Activated CD4-positive, CD25-positive, alpha-beta regulatory T cell treated with anti-CD3 and anti-CD28 coated beads, Interleukin-2, amount 50 U/mL, for 72 hours (primary cell): ENCODE measurements around the gene WASL.
"Not testable (repeated sequence)": the region's sequence is repeated elsewhere in the genome, so short reads cannot be mapped to it uniquely, and the experiment has no call there.

Experiments
- DNase-seq: peaks from one replicate; pipeline ENCODE4 v3.0.0; 2021

The WASL gene

DNA sequence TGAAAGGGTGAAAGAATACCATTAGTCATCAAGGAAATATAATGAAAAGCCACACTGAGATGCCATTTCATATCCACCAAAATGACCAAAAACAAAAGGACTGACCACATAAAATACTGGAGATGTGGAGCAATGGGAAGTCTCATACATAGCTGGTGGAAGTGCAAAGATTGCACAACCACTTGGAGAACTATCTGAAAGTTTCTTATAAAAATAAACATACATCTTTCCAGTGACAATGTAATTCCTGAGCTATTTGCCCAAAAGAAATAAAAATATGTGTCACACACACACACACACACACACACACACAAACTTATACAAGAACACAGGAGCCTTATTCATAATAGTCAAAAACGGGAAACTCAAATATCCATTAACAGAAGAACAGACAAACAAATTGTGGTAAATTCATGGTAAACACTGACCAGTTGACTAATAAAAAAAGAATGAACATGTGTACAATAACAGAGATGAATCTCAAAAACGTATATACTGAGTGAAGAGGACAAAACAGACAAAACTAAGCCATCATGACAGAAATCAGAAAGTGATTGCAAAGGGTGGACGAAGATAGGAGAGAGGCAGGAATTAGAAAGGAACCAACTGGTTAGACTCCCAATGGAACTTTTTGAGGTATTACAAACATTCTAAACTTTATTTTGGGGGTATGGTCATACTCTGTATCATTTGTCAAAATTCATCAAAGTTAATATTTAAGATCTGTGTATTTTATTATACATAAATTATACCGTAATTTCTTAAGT is 21.5 kb downstream of the WASL start:
- no peak for DNase-seq

DNA sequence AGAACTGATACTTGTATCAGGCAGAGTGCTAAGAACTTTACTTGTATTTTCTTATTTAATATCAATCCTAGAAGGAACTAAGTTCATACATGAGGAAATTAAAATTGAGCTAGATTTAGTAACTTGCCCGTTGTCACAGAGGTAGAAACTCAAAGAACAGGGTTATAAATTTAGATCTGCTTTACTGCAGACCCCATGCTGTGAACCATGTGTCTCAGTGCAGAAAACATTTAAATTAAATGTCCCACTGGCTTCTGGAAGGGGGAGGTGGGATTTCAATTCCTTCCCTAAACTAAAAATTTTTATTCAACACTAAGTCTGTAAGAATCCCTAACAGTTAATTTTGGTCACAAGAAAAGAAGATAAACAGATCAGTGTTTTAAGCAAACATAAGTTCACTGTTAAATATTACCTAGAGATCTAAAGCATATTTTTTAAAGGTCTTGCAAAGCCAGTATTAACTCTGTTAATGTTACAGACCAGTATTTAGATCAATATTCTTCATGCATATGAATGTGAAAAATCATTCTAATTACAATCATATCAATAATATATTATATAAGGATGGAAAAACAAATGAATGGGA is 23.1 kb downstream of the WASL start:
- DNase-seq, result no peak

- no peak for DNase-seq
These were observed 24.0 kb downstream of the WASL start for GRCh38 chr7:123724817-123725253.

DNA sequence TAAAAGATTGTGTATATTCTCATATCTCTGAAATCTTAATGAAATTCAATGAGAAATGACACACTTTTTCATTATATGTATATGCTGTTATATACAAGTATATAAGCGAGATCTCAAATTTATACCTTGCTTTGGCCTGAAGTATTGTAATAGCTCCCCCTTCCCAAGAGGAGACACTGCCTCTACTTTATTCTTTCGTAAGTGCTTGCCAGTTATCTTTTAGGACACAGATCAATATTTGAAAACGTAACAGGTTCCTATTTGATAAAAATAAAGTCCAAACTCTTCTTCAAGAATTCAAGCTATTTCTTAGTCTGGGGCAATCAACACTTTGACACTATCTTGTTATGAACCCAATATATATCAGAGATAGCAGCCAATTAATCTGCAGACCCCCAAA is 24.9 kb downstream of the WASL start:
- DNase-seq, result no peak

- DNase-seq, result not testable (repeated sequence)
These were observed 28.3 kb downstream of the WASL start for GRCh38 chr7:123720527-123720926.

GRCh38 chr7:123719197-123719721 is 29.5 kb downstream of the WASL start:
- no peak for DNase-seq

DNA sequence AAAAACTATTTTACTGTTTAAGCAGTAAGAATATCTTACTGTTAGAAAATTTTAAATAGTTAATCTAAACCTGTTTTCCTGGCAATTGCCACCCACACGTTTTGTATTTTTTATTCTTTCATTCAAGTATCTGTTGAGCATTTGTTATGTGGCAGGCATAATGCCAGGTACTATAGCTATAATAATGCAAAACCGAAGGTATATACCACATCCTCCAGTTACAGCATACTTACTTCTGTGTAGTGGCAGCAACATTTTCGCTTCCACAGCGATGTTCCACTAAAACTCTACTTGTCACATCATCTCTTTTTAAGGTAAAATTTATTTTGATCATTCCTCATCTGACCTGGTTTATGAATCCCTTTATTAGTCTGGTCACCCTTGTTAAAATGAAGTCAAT is 30.0 kb downstream of the WASL start:
- DNase-seq, result no peak

DNA sequence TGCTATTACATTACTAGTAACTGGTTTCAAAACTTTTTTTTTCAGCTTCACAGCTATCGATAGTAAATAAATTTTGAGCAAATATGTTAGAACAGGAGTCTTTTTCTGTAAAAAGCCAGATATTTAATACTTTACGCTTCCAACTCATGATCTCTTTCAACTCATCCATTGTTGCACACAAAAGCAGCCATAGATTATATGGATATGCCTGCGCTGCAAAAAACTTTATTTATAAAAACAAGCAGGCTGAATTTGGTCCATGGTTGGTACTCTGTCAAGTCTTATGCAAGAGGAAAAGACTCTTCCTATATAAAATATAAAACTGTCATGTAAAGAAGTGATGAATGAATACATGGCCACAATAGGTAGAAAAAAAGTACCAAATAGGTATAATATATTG is 31.1 kb downstream of the WASL start:
- no peak for DNase-seq

GRCh38 chr7:123716877-123717276 is 31.9 kb downstream of the WASL start:
- DNase-seq, result no peak

DNA sequence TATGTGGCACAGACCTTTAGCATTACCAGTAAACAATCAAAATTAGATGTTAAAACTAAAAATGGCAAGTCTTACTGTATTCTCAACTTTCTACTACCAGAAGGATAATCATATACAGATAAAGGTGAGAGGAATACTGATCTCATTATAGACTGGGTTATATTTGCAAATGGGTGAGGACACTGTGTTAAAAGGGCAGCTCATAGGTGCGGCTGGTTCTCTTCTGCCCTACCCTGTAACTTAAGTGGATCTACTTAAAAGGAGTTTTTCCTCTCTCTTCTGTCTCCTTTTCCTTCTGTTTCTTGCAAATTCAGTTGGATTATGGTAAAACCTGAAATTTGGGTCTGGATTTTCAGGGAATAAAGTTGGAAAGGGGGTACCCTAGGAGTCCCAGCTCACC is 33.0 kb downstream of the WASL start:
- no peak for DNase-seq

- DNase-seq, result no peak
These were observed 33.6 kb downstream of the WASL start for GRCh38 chr7:123715198-123715597.

DNA sequence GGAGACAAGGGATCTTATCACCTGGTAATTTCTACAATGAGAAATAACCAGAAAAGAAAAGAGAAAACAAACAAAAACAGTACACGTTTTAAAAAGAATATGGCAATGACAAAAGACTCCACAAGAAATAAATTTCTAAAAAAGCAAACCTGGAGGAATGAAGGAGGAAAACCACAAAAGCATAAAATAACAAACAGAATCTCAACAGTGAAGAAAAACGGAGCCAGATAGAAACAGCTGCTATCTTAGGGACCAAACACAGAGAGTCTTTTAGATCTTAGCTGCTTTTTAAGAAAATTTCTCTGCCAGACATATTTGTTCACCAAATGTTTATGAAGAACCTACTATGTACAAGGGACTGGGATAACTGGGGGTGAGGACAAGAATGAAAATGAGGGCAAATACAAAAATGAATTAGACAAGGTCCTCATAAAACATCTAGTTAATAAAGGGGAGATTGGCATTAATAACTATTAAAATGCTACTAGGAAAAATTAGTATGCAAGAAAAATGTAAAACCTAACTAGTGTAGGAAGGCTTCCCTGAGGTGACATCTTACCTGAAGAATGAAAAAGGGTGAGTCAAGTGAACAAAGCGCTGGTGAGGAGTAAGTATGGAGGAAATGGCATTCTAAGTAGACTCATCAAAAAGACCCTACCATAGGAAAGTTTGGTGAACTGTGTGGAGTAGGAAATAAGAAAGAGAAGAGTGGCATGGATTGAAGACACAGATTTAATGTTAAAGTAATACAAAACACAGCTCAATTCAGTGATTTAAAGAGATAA is 34.3 kb downstream of the WASL start:
- DNase-seq, result no peak

- DNase-seq, result no peak
These were observed 36.2 kb downstream of the WASL start for GRCh38 chr7:123712619-123713018.

- no peak for DNase-seq
These were observed 36.9 kb downstream of the WASL start for GRCh38 chr7:123711832-123712293.

GRCh38 chr7:123710683-123711082 is 38.1 kb downstream of the WASL start:
- DNase-seq, result no peak

DNA sequence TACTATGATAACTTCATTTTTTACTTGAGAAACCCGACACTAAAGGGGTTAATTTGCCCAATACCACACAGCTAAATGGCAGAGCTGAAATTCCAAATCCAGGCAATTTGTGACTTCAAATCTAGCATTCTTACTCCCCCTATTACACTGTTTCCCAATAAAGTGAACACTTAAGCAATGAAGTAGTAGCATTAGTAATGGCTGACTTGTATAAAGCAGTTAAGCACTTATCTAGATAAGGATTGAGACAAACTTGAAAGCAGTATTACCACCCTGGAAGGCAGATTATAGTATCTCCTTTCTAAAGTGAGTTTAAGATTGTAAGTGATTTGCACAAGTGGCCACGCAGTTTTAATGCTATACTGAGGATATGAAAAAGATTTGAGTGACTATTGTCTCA is 39.3 kb downstream of the WASL start:
- no peak for DNase-seq

DNA sequence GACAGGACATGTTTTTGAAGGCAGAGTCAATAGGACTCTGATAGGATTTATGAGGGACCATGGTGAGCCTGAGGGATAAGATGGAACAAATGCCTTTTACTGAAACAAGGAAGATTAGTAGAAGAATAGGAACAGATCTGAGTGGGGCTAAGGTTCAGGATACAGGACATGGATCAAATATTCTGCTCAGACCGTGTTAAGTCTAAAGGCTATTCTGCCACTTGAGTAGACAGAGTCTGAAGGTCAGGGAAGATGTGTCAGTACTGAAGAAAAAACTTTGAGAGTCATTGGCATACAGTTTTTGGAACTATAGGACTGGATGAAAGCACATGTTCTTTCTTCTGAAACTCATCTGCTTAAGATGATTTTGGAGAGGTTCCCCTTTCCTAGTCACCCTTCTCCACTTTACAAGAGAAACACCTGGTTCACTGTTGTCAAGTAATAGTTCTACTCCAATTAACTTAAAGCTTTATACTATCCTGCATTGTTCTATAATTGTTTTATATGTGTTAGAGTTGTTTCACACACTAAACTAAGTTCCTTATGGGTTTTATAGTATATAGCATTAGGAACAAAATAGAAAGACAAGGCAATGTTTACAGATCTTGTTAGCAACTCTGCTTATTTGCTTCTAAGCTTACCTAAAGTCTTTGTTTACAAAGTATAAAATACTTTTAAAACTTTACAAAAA is 43.4 kb downstream of the WASL start:
- no peak for DNase-seq

- no peak for DNase-seq
These were observed 52.7 kb downstream of the WASL start for GRCh38 chr7:123695944-123696677.

- no peak for DNase-seq
These were observed 56.3 kb downstream of the WASL start for GRCh38 chr7:123692471-123692877.

- no peak for DNase-seq
These were observed 58.3 kb downstream of the WASL start for GRCh38 chr7:123690550-123690949.

DNA sequence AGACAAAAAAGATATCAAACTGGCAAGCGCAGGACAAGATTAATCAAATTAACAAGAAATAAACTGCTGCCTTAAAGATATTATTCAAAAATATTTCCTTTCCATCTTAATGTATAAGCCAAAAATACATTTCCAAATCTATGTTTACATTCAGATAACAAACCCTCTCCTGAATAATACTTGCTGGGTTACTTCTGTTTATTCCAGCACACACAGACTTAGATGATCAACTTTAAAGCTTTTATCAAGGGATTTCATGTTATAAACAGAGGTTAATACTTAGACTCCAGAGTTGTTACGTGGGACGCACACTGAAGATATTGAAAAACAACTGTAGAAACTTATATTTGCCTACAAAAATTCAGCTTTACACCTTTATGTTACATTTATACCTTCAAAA is 59.6 kb downstream of the WASL start:
- no peak for DNase-seq

DNA sequence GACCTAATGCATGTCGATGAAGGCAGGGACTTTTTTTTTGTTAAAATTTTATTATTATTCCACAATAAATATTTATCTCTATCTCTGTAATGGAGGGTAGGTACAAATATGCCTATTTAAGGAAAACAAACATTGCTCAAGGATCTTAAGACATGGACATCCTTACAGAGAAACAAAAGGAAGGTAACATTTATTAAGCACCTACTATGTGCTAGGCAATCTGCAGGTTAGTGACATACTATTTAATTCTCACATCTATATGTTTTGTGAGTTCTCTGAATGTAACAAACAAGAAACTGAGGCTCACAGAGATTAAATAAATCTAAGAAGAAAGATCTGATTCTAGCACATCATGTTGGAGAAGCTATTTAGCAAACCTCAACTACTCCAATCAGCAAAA is 61.1 kb downstream of the WASL start:
- DNase-seq, result no peak
